ENCODE measurements around the gene TMEM132D.

Gene TMEM132D

GRCh38 chr12:129651951-129652350 lies 251.9 kb downstream of the TMEM132D start:
- no peak for DNase-seq

GRCh38 chr12:129641926-129642325 lies 261.9 kb downstream of the TMEM132D start:
- DNase-seq: no peak

GRCh38 chr12:129635021-129635685 lies 268.7 kb downstream of the TMEM132D start:
- DNase-seq: no peak

- DNase-seq: no peak
These were observed 272.5 kb downstream of the TMEM132D start for GRCh38 chr12:129631316-129631715.

- DNase-seq: peak; percentile 50
These were observed 273.9 kb downstream of the TMEM132D start for GRCh38 chr12:129629901-129630300.

- no peak for DNase-seq
These were observed 281.3 kb downstream of the TMEM132D start for GRCh38 chr12:129622566-129622965.

- DNase-seq: no peak
These were observed 284.6 kb downstream of the TMEM132D start for GRCh38 chr12:129619271-129619670.

- DNase-seq: no peak
These were observed 286.0 kb downstream of the TMEM132D start for GRCh38 chr12:129617849-129618248.

GRCh38 chr12:129615001-129615400 lies 288.8 kb downstream of the TMEM132D start:
- DNase-seq: no peak

GRCh38 chr12:129614221-129614885 lies 289.5 kb downstream of the TMEM132D start:
- DNase-seq: no peak

GRCh38 chr12:129613314-129613713 lies 290.5 kb downstream of the TMEM132D start:
- no peak for DNase-seq

- peak; percentile 26 for DNase-seq
These were observed 293.2 kb downstream of the TMEM132D start for GRCh38 chr12:129610601-129611120.

- DNase-seq: no peak
These were observed 296.1 kb downstream of the TMEM132D start for GRCh38 chr12:129607756-129608155.

- DNase-seq: peak; percentile 13
These were observed 296.5 kb downstream of the TMEM132D start for GRCh38 chr12:129607301-129607700.

GRCh38 chr12:129606239-129606638 lies 297.6 kb downstream of the TMEM132D start:
- DNase-seq: no peak

GRCh38 chr12:129605666-129606065 lies 298.2 kb downstream of the TMEM132D start:
- DNase-seq: no peak

GRCh38 chr12:129604506-129604905 lies 299.3 kb downstream of the TMEM132D start:
- DNase-seq: no peak

GRCh38 chr12:129599406-129599805 lies 304.4 kb downstream of the TMEM132D start:
- DNase-seq: no peak

- no peak for DNase-seq
These were observed 309.7 kb downstream of the TMEM132D start for GRCh38 chr12:129594098-129594497.

- no peak for DNase-seq
These were observed 311.4 kb downstream of the TMEM132D start for GRCh38 chr12:129592449-129592848.

GRCh38 chr12:129589503-129589902 lies 314.3 kb downstream of the TMEM132D start:
- DNase-seq: no peak

- DNase-seq: no peak
These were observed 315.7 kb downstream of the TMEM132D start for GRCh38 chr12:129588142-129588541.

GRCh38 chr12:129585296-129585695 lies 318.5 kb downstream of the TMEM132D start:
- DNase-seq: no peak

GRCh38 chr12:129579879-129580278 lies 323.9 kb downstream of the TMEM132D start:
- no peak for DNase-seq
